Peyer's patch (tissue), 4 donors: ENCODE results near the gene ZNF527. TPM values are rescaled to one million over a fixed set of nuclear protein-coding genes. Genes with fewer than 3 reads are reported as not detected.
"Not testable (repeated sequence)": the region's sequence is repeated elsewhere in the genome, so short reads cannot be mapped to it uniquely, and the experiment has no call there.

ENCODE experiments used
- DNase-seq, 3 donors: peaks; one replicate each; pipeline ENCODE4 v3.0.0-alpha.2; 2017 to 2019
- H3K27ac ChIP-seq, 4 donors: fragments of 200-600 bp; sonication (generic); one replicate each; pipeline ENCODE4 v1.5.1; 2016 to 2019
- H3K27me3 ChIP-seq, 2 donors: fragments of 200-600 bp; sonication (generic); one replicate each; pipeline ENCODE4 v1.5.1; 2019
- H3K36me3 ChIP-seq, 3 donors: fragments of 200-600 bp; sonication (generic); one replicate each; pipeline ENCODE4 v1.5.1; 2016 to 2019
- H3K4me1 ChIP-seq, 4 donors: fragments of 200-600 bp; sonication (generic); one replicate each; pipeline ENCODE4 v1.5.1; 2016 to 2019
- H3K4me3 ChIP-seq, 4 donors: fragments of 200-600 bp; sonication (generic); 1 replicate in 3 of 4; 2 replicates in 1 of 4; pipeline ENCODE4 v1.5.1; 2016 to 2019; ENCODE audit warnings: mild to moderate bottlenecking in 1 of 4
- H3K9me3 ChIP-seq, 4 donors: fragments of 200-600 bp; sonication (generic); one replicate each; pipeline ENCODE4 v1.5.1; 2016 to 2019; ENCODE audit warnings: mild to moderate bottlenecking in 1 of 4
- CTCF ChIP-seq, 6 experiments: fragments of 450-650 bp in 4 of 6; fragments of 200-600 bp in 2 of 6; sonication (generic) in 1 of 6; IDR thresholded peaks; one replicate each; pipeline ENCODE4 v1.5.1; 2017 to 2019; ENCODE audit warnings: antibody characterized with exemption in 6 of 6, mild to moderate bottlenecking in 3 of 6, moderate library complexity in 1 of 6
- POLR2A ChIP-seq, 2 donors: fragments of 450-650 bp; IDR thresholded peaks; one replicate each; pipeline ENCODE4 v1.5.1; 2017; ENCODE audit warnings: antibody characterized with exemption in 2 of 2, mild to moderate bottlenecking in 2 of 2, moderate library complexity in 2 of 2
- total RNA-seq, 4 donors: library from RNA; depleted of rRNA; stranded (reverse); fragments of >200 nt; gene quantifications; one replicate each; pipeline ENCODE4 v1.1.0, GENCODE V29; 2016

The ZNF527 gene
- total RNA-seq, 4 donors from 2014 or later = 3.0 to 14.0 (median 5.7) TPM

- Histone ChIP-seq H3K27me3 (no peaks in the 10 kb centered on the region), H3K27ac (no peak overlapping the region), H3K4me3 (no peak overlapping the region), H3K4me1 (no peaks in the 10 kb centered on the region), H3K36me3 (peaks cover 0 to 56% (median 0%) of the 10 kb centered on the region in 3 donors), H3K9me3 (peaks cover 0 to 42% (median 4%) of the 10 kb centered on the region in 4 donors)
- no peak for DNase-seq
- TF ChIP-seq CTCF (IDR thresholded peaks at IDR 0.05) (no peak), POLR2A (IDR thresholded peaks at IDR 0.05) (no peak)
These were observed 8.2 kb upstream of the ZNF527 start for GRCh38 chr19:37362733-37363132.

GRCh38 chr19:37370386-37370879 is 466 bp upstream of the ZNF527 start:
- peak in 1 of 6 experiments; percentile 13 for TF ChIP-seq CTCF (IDR thresholded peaks at IDR 0.05)
- peaks cover 0 to 19% (median 0%) of the 10 kb centered on the region in 3 donors for H3K36me3 ChIP-seq
- not testable (repeated sequence) for H3K4me1 ChIP-seq, H3K27me3 ChIP-seq
- H3K9me3 ChIP-seq = peaks cover 0 to 11% (median 1%) of the 10 kb centered on the region in 4 donors
- peak overlapping the region; percentile 82 to 93 (median 88) for H3K27ac ChIP-seq
- H3K4me3 ChIP-seq = peak overlapping the region; percentile 56 to 92 (median 64)
- DNase-seq = peak in 1 of 3 donors; percentile 17

GRCh38 chr19:37389234-37389633 is 18.3 kb downstream of the ZNF527 start:
- H3K4me3 ChIP-seq = no peak overlapping the region
- no peaks in the 10 kb centered on the region for H3K4me1 ChIP-seq
- no peaks in the 10 kb centered on the region for H3K27me3 ChIP-seq
- no peak for DNase-seq
- peaks cover 0 to 53% (median 3%) of the 10 kb centered on the region in 3 donors for H3K36me3 ChIP-seq
- no peak for TF ChIP-seq CTCF (IDR thresholded peaks at IDR 0.05)
- TF ChIP-seq POLR2A (IDR thresholded peaks at IDR 0.05) = no peak
- no peak overlapping the region for H3K27ac ChIP-seq
- peaks cover 0 to 93% (median 25%) of the 10 kb centered on the region in 4 donors for H3K9me3 ChIP-seq

GRCh38 chr19:37391399-37391798 is 20.5 kb downstream of the ZNF527 start:
- DNase-seq, H3K4me3 ChIP-seq, H3K27ac ChIP-seq, H3K4me1 ChIP-seq, H3K27me3 ChIP-seq: not testable (repeated sequence)
- H3K9me3 ChIP-seq = peaks cover 0 to 90% (median 20%) of the 10 kb centered on the region in 4 donors
- H3K36me3 ChIP-seq = peaks cover 0 to 32% (median 0%) of the 10 kb centered on the region in 3 donors

- H3K36me3 ChIP-seq = no peaks in the 10 kb centered on the region
- H3K4me3 ChIP-seq = no peak overlapping the region
- DNase-seq = no peak
- peaks cover 0 to 84% (median 17%) of the 10 kb centered on the region in 4 donors for H3K9me3 ChIP-seq
- H3K27me3 ChIP-seq = no peaks in the 10 kb centered on the region
- no peak for TF ChIP-seq POLR2A (IDR thresholded peaks at IDR 0.05)
- TF ChIP-seq CTCF (IDR thresholded peaks at IDR 0.05) = no peak
- H3K27ac ChIP-seq = no peak overlapping the region
- H3K4me1 ChIP-seq = no peaks in the 10 kb centered on the region
These were observed 30.2 kb downstream of the ZNF527 start for GRCh38 chr19:37401078-37401477.

GRCh38 chr19:37403403-37403802 is 32.5 kb downstream of the ZNF527 start:
- no peak overlapping the region for H3K4me3 ChIP-seq
- no peaks in the 10 kb centered on the region for H3K36me3 ChIP-seq
- H3K27ac ChIP-seq = no peak overlapping the region
- H3K27me3 ChIP-seq = no peaks in the 10 kb centered on the region
- H3K4me1 ChIP-seq = no peaks in the 10 kb centered on the region
- H3K9me3 ChIP-seq = peaks cover 0 to 86% (median 16%) of the 10 kb centered on the region in 4 donors
- no peak for DNase-seq
- TF ChIP-seq CTCF (IDR thresholded peaks at IDR 0.05) (no peak), POLR2A (IDR thresholded peaks at IDR 0.05) (no peak)

- DNase-seq, H3K4me1 ChIP-seq, H3K4me3 ChIP-seq, H3K36me3 ChIP-seq, H3K27ac ChIP-seq, H3K27me3 ChIP-seq: not testable (repeated sequence)
- peaks cover 0 to 85% (median 17%) of the 10 kb centered on the region in 4 donors for H3K9me3 ChIP-seq
These were observed 35.4 kb downstream of the ZNF527 start for GRCh38 chr19:37406140-37406846.
